Naive B cell (primary cell): Measurements from ENCODE around the gene TPMT. TPM values are rescaled to one million over a fixed set of nuclear protein-coding genes. Genes with fewer than 3 reads are reported as not detected.

Experiments used
- ATAC-seq, 2 donors: fragments of 150-1000 bp; cut with Tn5 transposase; 2 replicates each; pipeline ENCODE4 v1.10.0; 2021; ENCODE audit warnings: low read depth in 2 of 2, mild to moderate bottlenecking in 2 of 2, moderate library complexity in 2 of 2
- DNase-seq: peaks from one replicate; pipeline ENCODE4 v3.0.0; 2022
- H3K27ac Mint-ChIP-seq, 6 donors: one replicate each; pipeline ENCODE4 v1.8.0; 2020 to 2022; ENCODE audit warnings: mild to moderate bottlenecking in 6 of 6, mixed read lengths in 6 of 6, moderate library complexity in 5 of 6, inconsistent platforms in 2 of 6
- H3K27me3 Mint-ChIP-seq, 3 donors: one replicate each; pipeline ENCODE4 v1.8.0; 2021 to 2022; ENCODE audit warnings: mixed read lengths in 3 of 3, mild to moderate bottlenecking in 1 of 3
- H3K36me3 Mint-ChIP-seq, 2 donors: one replicate each; pipeline ENCODE4 v1.8.0; 2020 to 2022; ENCODE audit warnings: mixed read lengths in 2 of 2, inconsistent platforms in 1 of 2, mild to moderate bottlenecking in 1 of 2
- H3K4me1 Mint-ChIP-seq, 3 donors: one replicate each; pipeline ENCODE4 v1.8.0; 2020 to 2022; ENCODE audit warnings: mixed read lengths in 3 of 3, inconsistent platforms in 1 of 3, mild to moderate bottlenecking in 1 of 3, moderate library complexity in 1 of 3
- H3K4me3 Mint-ChIP-seq, 8 donors: one replicate each; pipeline ENCODE4 v1.8.0; 2020 to 2022; ENCODE audit warnings: mild to moderate bottlenecking in 8 of 8, mixed read lengths in 8 of 8, moderate library complexity in 8 of 8, inconsistent platforms in 2 of 8
- H3K9me3 Mint-ChIP-seq, 7 donors: one replicate each; pipeline ENCODE4 v1.8.0; 2020 to 2022; ENCODE audit warnings: mixed read lengths in 7 of 7, mild to moderate bottlenecking in 5 of 7, inconsistent platforms in 2 of 7, moderate library complexity in 1 of 7
- polyA plus RNA-seq, 6 donors: library from polyadenylated mRNA; unstranded; fragments of 300-500 nt; fragmentation: Illumina TruSeq; gene quantifications; one replicate each; pipeline ENCODE4 v1.2.3, GENCODE V29; 2021; ENCODE audit warnings: low read depth in 6 of 6

TPMT gene
- 1 to 10 TPM; 4.8 to 6.9 (median 5.9) TPM for polyA plus RNA-seq

DNA sequence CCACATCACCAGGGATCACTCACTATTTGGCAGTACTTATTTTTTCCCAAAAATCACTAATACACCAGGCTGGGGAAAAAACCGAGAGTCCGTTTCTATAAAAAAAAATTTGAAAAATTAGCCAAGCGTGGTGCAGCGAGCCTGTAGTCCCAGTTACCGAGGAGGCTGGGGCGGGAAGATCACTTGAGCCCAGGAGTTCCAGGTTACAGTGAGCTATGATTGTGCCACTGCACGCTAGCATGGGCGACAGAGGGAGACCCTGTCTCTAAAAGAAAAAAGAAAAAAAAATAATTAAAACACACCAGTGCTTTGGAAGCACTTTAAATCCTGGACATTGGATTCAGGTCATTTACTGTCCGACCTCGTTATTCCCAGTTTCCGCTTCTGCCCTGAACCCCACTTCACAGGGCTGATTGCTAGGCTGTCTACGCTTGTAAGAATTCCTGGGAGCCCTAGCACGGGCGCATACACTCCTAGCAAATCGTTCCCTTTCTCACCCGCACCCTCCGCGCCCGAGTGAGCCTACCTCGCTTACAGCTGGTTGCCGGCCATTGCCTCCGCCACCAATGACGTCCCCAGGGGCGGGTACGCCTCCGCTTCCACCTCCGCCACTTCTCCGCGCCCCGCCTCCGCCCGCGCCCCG, at the start of gene TPMT:
Gene TPMT, minus strand, starts transcription at position 571 of the 643 bp plus-strand sequence. CDS start 5,950 bp downstream, outside the sequence.
- ATAC-seq (peak; percentile 65 to 67), DNase-seq (no peak)
- peaks cover 14 to 35% (median 25%) of the 10 kb centered on the region in 3 donors for H3K4me1 Mint-ChIP-seq
- H3K4me3 Mint-ChIP-seq, result peak within 1 kb of the TSS; percentile 95 to 99 (median 99)
- H3K9me3 Mint-ChIP-seq, result peaks cover 0 to 1% (median 0%) of the 10 kb centered on the region in 7 donors
- peak within 1 kb of the TSS; percentile 93 to 99 (median 98) for H3K27ac Mint-ChIP-seq
- no peaks in the 10 kb centered on the region for H3K27me3 Mint-ChIP-seq
- peaks cover under 1 to 8% of the 10 kb centered on the region in 2 donors for H3K36me3 Mint-ChIP-seq

DNA sequence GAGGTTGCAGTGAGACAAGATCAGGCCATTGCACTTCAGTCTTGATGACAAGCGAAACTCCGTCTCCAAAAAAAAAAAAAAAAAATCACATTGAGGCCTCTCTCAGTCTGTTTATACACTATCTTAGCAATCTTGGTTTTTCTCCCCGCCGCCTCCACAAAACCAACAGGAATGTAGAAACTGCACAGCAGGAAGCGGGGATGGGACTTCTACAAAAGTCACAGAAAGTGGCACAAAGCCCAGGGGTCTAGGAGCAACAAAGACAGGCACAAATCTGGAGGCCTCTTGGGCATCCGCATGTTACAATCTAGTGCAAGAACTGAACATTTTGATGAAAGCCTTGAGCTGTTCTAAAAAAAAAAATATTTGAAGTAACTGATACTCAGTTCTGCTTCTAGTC, 48.9 kb upstream of the TPMT start:
- Mint-ChIP-seq H3K9me3 (no peaks in the 10 kb centered on the region), H3K36me3 (peaks cover 42 to 43% of the 10 kb centered on the region in 2 donors), H3K4me1 (no peaks in the 10 kb centered on the region), H3K27me3 (no peaks in the 10 kb centered on the region), H3K4me3 (no peak overlapping the region), H3K27ac (no peak overlapping the region)
- DNase-seq, result no peak
- ATAC-seq, result no peak

DNA sequence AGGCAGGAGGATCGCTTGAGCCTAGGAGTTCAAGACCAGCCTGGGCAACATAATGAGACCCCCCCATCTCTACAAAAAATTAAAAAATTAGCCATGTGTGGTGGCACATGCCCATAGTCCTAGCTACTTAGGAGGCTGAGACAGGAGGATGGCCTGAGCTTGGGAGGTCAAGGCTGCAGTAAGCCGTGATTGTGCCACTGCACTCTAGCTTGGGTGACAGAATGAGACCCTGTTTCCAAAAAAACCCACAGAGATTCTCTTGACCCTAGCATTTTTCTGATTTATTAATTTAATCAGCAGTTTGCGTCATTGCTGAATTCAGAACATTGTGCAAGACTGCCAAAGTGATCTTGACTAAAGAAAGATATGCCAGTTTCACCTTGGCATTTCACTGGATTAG, 37.1 kb upstream of the TPMT start:
- H3K4me3 Mint-ChIP-seq, result no peak overlapping the region
- H3K9me3 Mint-ChIP-seq, result no peaks in the 10 kb centered on the region
- peaks cover 0 to 6% (median 0%) of the 10 kb centered on the region in 3 donors for H3K4me1 Mint-ChIP-seq
- H3K36me3 Mint-ChIP-seq, result peaks cover 16 to 25% of the 10 kb centered on the region in 2 donors
- H3K27me3 Mint-ChIP-seq, result no peaks in the 10 kb centered on the region
- peak overlapping the region in 1 of 6 donors; percentile 33 for H3K27ac Mint-ChIP-seq
- DNase-seq (no peak), ATAC-seq (no peak)

DNA sequence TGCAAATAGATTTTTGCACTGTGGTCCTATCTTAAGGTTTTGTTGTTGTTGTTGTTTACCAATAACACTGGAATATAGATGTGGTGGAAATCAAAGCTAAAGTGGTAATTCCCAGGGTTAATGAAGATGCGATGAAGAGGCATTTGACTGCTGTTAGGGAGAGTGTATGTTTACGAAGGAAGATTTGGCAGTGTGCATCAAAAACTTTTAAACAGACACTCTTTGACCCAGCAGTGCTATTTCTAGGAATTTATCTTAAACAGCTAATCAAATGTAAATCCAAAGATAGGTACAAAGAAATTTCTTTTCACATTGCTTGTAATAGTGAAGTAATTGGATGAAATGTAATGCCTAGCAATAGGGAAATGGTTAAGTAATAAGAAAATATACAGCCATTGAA, 34.3 kb upstream of the TPMT start:
- ATAC-seq, result no peak
- Mint-ChIP-seq H3K36me3 (peaks cover 12 to 19% of the 10 kb centered on the region in 2 donors), H3K9me3 (no peaks in the 10 kb centered on the region), H3K27me3 (no peaks in the 10 kb centered on the region), H3K4me3 (no peak overlapping the region), H3K4me1 (peaks cover 5 to 18% (median 11%) of the 10 kb centered on the region in 3 donors), H3K27ac (no peak overlapping the region)
- no peak for DNase-seq

DNA sequence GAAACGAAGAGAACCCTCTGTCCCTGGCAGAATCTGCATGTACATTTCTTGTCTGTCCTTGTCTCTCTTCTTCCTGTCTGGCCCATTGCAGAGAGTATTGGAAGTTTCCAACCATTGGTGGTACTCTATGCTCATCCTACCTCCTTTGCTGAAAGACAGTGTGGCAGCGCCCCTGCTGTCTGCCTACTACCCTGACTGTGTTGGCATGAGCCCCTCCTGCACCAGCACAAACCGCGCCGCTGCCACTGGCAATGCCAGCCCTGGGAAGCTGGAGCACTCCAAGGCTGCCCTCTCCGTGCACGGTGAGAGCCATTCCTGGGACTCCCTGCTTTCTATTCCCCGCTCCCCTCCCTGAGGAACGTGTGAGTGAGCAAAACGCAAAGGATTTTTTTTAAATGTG, 32.8 kb upstream of the TPMT start:
- Mint-ChIP-seq H3K9me3 (no peaks in the 10 kb centered on the region), H3K36me3 (peaks cover 12 to 19% of the 10 kb centered on the region in 2 donors), H3K27ac (peak overlapping the region in 1 of 6 donors; percentile 76), H3K4me1 (peaks cover 5 to 23% (median 18%) of the 10 kb centered on the region in 3 donors), H3K4me3 (no peak overlapping the region), H3K27me3 (no peaks in the 10 kb centered on the region)
- DNase-seq, result no peak
- ATAC-seq, result no peak

DNA sequence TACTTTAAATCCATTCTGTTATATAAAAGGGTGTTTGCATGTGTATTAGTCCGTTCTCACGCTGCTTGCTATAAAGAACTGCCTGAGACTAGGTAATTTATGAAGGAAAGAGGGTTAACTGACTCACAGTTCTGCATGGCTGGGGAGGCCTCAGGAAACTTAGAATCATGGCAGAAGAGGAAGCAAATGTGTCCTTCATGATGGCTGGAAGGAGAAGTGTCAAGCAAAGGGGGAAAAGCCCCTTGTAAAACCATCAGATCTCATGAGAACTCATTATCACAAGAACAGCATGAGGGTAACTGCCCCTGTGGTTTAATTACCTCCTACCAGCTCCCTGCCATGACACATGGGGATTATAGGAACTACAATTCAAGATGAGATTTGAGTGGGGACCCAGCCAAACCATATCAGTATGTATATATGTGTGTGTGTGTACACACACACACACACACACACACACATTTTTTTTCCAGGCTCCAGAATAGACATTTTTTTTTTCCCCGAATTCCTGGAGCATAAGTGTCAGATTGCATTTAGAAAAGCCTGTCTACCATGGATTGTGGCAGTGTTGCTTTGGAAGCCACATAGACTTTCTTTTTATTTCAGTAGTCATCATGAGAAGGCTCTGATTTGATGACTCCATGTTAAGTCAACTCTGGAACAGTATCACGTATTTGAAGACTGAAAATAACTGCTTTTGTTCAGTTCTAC, 31.8 kb upstream of the TPMT start:
- Mint-ChIP-seq H3K4me1 (peaks cover 5 to 26% (median 20%) of the 10 kb centered on the region in 3 donors), H3K27me3 (no peaks in the 10 kb centered on the region), H3K9me3 (no peaks in the 10 kb centered on the region), H3K36me3 (peaks cover 12 to 17% of the 10 kb centered on the region in 2 donors), H3K27ac (peak overlapping the region in 5 of 6 donors; percentile 56 to 75 (median 59)), H3K4me3 (no peak overlapping the region)
- DNase-seq (peak; percentile 11), ATAC-seq (peak; percentile 60 to 72)

DNA sequence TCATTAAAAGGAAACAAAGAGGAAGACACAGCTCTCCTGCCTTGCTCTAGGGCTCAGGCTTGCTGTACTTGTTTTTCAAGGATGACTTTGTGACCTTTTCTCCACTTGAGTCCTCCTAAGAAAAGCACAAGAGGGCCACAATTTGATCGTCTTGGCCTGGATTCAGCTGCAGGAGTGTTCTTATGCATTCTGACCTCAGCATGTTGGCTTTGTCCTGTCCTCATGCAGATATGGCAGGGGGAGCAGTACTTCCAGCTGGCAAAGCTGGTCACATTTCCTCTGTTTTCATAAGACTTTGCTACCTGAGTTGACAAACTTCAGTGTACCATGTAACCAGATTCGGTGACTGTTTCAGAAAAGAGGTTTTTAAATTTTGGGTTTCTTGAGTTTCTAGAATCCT, 31.2 kb upstream of the TPMT start:
- peaks cover 11 to 12% of the 10 kb centered on the region in 2 donors for H3K36me3 Mint-ChIP-seq
- H3K27me3 Mint-ChIP-seq, result no peaks in the 10 kb centered on the region
- no peaks in the 10 kb centered on the region for H3K9me3 Mint-ChIP-seq
- ATAC-seq, result no peak
- H3K4me1 Mint-ChIP-seq, result peaks cover 5 to 30% (median 20%) of the 10 kb centered on the region in 3 donors
- DNase-seq, result no peak
- peak overlapping the region in 4 of 6 donors; percentile 15 to 73 (median 44) for H3K27ac Mint-ChIP-seq
- H3K4me3 Mint-ChIP-seq, result no peak overlapping the region

DNA sequence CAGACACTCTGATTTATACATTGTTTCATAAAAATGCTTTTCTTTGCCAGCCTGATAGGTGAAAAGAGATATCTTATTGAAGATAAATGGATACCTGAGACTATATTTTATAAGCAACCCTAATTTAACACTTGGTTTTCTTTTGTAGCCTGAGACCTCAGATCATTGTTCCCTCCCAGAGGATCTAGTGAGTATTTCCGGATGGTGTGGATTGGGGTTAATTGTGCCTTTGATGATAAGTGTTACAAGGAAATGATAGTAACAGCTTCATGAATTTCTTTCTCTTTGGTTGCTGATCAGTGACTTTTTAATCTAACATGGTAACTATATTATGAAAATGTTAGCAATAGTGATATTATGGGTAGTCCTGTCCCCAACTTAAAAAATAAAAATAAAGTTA, 30.7 kb upstream of the TPMT start:
- peaks cover 12% of the 10 kb centered on the region in 2 donors for H3K36me3 Mint-ChIP-seq

DNA sequence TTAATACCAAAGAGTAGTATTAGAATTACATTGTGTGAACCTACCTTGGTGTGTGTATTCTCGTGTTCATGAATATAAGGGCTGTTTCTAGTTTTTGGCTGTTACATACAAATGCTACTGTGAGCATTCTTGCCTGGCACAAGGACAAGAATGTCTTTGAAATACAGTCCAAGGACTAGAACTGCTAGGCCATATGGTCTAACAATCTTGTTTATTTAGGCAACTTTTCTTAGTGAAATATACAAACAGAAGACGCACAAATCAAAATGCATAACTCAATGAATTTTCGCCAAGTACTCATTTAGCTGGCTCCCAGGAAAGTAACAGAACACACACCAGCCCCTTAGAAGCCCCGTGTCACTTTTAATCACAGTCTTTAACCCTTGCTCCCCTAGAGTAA, 28.9 kb upstream of the TPMT start:
- H3K4me3 Mint-ChIP-seq, result no peak overlapping the region
- H3K27me3 Mint-ChIP-seq, result no peaks in the 10 kb centered on the region
- peak overlapping the region in 1 of 6 donors; percentile 57 for H3K27ac Mint-ChIP-seq
- no peaks in the 10 kb centered on the region for H3K9me3 Mint-ChIP-seq
- H3K4me1 Mint-ChIP-seq, result peaks cover 17 to 53% (median 36%) of the 10 kb centered on the region in 3 donors
- DNase-seq (no peak), ATAC-seq (no peak)
- H3K36me3 Mint-ChIP-seq, result peaks cover 4 to 12% of the 10 kb centered on the region in 2 donors

More for the DNA sequence above, 30.7 kb upstream of the TPMT start:
- Mint-ChIP-seq H3K27me3 (no peaks in the 10 kb centered on the region), H3K4me1 (peaks cover 5 to 34% (median 20%) of the 10 kb centered on the region in 3 donors), H3K27ac (peak overlapping the region in 3 of 6 donors; percentile 50 to 80 (median 51)), H3K4me3 (no peak overlapping the region), H3K9me3 (no peaks in the 10 kb centered on the region)
- DNase-seq, result no peak
- no peak for ATAC-seq

DNA sequence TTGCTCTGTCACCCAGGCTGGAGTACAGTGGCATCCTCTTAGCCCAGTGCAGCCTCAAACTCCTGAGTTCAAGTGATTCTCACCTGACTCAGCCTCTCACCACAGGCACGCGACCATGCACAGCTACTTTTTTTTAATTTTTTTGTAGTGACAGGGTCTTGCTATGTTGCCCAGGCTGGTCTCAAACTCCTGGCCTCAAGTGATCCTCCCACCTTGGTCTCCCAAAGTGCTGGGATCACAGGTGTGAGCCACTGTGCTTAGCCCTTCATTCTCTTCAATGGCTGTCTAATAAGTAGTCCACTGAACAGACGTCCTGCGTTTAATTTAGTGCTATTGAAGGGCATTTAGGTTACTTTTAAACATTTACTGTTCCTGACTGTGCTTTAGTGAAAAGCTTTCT, 27.7 kb upstream of the TPMT start:
- Mint-ChIP-seq H3K9me3 (no peaks in the 10 kb centered on the region), H3K4me3 (no peak overlapping the region), H3K27ac (peak overlapping the region in 1 of 6 donors; percentile 20), H3K4me1 (peaks cover 21 to 58% (median 39%) of the 10 kb centered on the region in 3 donors), H3K27me3 (no peaks in the 10 kb centered on the region), H3K36me3 (peaks cover 4 to 12% of the 10 kb centered on the region in 2 donors)
- DNase-seq (no peak), ATAC-seq (no peak)

DNA sequence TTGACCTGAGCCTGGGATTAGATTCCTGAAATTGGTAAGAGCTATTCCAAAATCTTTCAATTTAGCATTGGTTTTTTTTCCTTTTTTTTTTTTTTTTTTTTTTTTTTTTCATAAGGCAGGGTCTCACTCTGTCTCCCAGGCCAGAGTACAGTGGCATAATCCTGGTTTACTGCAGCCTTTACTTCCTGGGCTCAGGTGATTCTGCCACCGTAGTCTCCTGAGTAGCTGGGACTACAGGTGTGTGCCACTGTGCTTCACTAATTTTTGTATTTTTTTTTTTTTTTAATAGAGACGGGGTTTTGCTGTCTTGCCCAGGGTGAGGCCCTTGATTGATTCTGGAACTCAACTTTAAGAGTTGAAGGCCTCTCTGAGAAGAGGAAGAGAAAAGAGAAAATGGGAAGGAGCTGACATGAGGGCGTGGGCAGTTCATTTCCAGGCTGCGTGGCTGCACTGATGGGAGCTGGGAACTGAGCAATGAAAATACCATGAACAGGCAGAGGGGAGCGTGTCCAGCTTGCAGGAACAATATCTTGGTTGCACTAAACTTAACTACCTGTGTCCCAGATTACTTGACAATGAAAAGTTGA, 25.0 kb upstream of the TPMT start:
- H3K27me3 Mint-ChIP-seq, result no peaks in the 10 kb centered on the region
- H3K27ac Mint-ChIP-seq, result peak overlapping the region; percentile 33 to 54 (median 44)
- peaks cover 31 to 69% (median 42%) of the 10 kb centered on the region in 3 donors for H3K4me1 Mint-ChIP-seq
- H3K4me3 Mint-ChIP-seq, result peak overlapping the region in 3 of 8 donors; percentile 12 to 71 (median 40)
- peaks cover 21 to 26% of the 10 kb centered on the region in 2 donors for H3K36me3 Mint-ChIP-seq
- peaks cover 0 to 4% (median 0%) of the 10 kb centered on the region in 7 donors for H3K9me3 Mint-ChIP-seq
- ATAC-seq (peak in 1 of 2 donors; percentile 30), DNase-seq (no peak)

DNA sequence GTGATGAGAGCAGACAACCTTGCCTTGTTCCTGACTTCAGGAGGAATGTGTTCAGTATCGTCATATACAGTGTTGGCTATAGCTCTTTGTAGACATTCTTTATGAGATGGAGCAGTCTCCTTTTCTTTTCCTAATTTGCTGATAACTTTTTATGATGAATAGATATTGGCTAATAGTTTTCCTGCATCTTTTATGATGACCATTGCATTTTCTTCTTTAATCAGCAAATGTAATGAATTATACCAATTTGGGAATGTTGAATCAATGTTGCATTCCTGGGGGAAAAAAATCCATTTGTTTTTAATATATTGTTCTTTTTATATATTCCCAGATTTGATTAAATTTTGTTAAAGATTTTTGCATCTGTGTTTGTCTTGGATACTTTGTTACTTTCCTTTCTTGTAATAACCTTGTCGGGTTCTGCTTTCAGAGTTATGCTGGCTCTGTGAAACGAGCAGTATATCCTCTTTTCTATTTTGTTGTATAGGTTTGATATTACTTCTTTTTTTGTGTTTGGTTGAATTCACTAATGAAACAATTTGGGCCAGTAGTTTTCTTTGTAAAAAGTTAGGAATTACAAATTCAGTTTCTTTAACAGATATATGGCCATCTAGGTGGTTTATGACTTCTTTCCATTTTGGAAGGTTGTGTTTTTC, 24.2 kb upstream of the TPMT start:
- Mint-ChIP-seq H3K27me3 (no peaks in the 10 kb centered on the region), H3K4me3 (peak overlapping the region in 2 of 8 donors; percentile 12 to 71), H3K9me3 (peaks cover 0 to 6% (median 0%) of the 10 kb centered on the region in 7 donors), H3K36me3 (peaks cover 21 to 31% of the 10 kb centered on the region in 2 donors), H3K4me1 (peaks cover 31 to 73% (median 42%) of the 10 kb centered on the region in 3 donors), H3K27ac (peak overlapping the region in 5 of 6 donors; percentile 28 to 67 (median 41))
- no peak for ATAC-seq
- DNase-seq, result no peak
